Stimulated activated CD8-positive, alpha-beta memory T cell treated with anti-CD3 and anti-CD28 coated beads, Interleukin-7, amount 100 ng/mL, for 48 hours (primary cell): ENCODE results near the gene ZNF592.
"Not testable (repeated sequence)": the region's sequence is repeated elsewhere in the genome, so short reads cannot be mapped to it uniquely, and the experiment has no call there.

Source experiments
- DNase-seq, 2 donors: peaks; one replicate each; pipeline ENCODE4 v3.0.0-alpha.2; 2020; ENCODE audit warnings: low read depth in 1 of 2; ENCODE audit errors: extremely low read depth in 1 of 2

ZNF592 gene

GRCh38 chr15:84747416-84748273, 747 bp upstream of the ZNF592 start:
- DNase-seq, result peak; percentile 57 to 69

DNA sequence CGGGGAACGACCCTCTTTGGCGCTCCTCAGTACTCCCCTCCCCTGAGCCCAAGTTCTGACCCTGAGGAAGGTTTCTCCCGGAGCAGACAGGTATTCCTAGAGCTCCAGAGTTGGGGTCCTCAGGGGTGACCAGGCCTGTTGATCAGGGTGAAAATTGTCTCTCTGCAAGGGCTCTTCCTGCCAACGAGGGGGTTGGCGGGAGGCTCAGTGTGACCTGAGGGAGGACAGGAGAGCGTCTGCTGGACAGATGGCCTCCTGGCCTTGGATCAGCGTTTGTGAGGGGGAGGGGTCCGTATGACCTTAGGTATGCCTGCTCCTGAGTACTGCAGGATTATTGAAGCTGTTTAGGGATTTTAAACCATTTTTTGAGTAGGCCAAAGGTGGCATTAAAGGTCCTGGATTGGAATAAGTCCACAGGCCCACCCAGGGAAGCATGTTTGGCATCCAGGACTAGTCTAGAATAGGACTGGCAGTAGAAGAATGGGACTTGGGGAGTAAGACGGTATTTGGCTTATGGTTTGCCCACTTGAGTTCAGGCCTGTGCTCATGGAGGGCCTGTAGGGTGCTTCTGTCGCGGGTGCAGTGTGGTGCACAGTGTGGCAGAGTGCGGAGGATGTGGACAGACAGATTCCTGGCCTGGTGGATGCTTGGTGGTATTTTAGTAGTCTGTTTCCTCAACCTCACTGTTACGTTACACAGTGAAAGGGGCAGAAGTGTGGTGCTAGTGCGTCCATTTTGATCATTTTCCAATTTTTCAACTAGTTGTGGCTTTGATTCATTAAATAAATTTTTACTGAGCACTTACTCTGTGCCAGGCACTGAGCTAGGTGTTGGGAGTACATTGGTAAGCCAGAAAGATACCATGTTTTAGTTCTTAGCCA, 959 bp downstream of the ZNF592 start:
- DNase-seq, result no peak

DNA sequence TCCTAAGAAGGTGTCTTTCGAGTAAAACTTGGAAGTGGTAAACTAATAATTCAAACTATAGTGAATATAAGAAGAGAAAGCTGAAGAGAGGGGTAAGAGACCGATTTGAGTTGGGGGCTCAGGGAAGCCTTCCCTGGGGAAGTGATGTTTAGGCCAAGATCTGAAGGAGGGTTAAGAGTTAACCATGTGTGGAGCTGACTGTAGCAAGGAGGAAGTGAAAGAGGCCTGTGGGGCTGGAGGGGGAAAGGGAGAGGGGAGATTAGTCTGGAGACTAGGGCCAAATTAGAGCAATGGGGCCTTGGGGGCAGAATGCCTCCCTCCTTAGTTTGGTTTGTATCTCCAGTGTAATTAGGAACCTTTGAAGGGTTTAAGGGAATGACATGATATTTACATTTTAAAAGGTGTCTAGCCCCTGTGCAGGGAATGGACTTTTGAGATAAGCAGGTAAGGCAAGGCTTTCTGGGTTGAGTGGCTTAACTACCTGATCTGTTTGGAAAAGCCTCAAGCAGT, 2.2 kb downstream of the ZNF592 start:
- no peak for DNase-seq

DNA sequence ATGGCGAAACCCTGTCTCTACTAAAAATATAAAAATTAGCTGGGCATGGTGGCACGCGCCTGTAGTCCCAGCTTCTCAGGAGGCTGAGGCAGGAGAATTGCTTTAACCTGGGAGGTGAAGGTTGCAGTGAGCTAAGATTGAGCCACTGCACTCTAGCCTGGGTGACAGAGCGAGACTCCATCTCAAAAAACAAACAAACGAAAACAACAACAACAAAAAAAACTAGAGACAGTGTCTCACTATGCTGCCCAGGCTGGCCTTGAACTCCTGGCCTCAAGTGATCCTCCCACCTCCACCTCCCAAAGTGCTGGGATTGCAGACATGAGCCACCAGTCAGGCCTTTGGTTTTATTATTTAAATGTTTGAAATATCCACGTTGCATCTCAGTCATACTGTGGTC, 3.3 kb downstream of the ZNF592 start:
- DNase-seq, result not testable (repeated sequence)

DNA sequence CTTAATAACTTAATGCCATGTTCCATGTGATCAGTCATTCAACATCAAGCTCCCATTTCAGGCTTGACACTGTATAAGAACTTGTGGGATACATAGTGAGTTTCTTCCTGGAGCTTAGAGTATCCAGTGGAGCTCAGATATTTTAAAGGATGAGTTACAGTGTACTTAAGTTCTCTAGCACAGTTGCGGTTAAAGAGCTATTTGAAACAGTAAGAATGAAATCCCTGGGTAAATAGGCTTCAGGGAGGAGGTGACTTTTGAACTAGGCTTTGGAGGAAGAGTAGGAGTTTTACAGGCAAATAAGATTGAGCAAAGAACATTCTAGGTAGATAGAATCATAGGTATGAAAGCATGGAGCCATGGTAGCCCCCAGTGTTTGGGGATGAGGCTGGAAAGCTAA, 3.8 kb downstream of the ZNF592 start:
- no peak for DNase-seq

DNA sequence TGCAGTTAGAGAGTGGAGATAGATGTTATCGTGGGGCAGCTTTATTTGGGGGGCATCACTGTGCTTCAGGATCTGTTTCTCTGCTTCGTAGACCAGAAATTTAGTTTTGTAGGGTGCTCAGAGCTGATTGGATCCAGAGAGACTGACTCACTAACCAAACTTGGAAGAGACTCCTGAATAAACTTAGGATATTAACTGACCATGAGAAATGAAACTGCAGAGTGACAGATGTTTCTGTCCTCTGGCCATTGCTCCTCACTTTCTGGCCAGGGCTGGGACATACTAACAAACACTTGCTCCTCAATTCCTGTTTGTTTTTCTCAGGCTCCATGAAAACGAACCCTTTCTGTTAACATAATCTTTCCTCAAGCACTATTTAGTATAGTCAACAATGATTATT, 4.3 kb downstream of the ZNF592 start:
- no peak for DNase-seq

DNA sequence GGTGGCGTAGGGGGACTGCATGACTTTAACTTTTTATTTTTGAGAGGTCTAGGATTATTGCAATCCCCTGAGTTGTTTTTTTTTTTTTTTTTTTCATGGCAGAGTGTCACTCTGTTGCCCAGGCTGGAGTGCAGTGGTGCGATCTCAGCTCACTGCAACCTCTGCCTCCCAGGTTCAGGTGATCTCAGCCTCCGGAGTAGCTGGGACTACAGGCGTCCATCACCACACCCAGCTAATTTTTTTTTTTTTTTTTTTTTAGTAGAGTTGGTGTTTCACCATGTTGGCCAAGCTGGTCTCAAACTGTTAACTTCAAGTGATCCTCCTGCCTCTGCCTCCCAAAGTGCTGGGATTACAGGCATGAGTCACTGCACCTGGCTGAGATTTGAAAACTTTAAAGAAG, 6.5 kb downstream of the ZNF592 start:
- not testable (repeated sequence) for DNase-seq

- no peak for DNase-seq
Observed at GRCh38 chr15:84755736-84756527, 7.5 kb downstream of the ZNF592 start.

DNA sequence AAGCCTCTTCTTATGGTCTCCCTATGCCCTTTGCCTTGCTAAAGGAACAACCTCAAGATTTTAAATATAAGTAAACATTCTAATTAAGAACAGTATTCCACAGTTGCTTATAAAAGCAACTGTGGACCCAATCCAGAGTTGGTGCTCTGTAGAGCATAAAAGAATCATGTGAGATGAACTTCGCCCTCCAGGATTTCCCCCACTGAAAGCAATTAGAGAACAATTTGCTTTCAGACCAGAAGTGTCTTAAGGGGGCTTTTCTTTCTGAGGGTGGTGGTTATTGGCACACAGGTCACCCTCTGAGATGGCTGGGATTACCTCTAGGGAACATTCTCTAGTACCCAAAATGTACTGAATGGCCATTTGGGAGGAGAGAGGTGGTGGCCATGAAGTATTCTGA, 10.6 kb downstream of the ZNF592 start:
- no peak for DNase-seq

GRCh38 chr15:84760219-84760618, 11.8 kb downstream of the ZNF592 start:
- no peak for DNase-seq

- DNase-seq, result no peak
Observed at GRCh38 chr15:84761607-84762131, 13.3 kb downstream of the ZNF592 start.

- DNase-seq, result no peak
Observed at GRCh38 chr15:84762840-84763572, 14.6 kb downstream of the ZNF592 start.

DNA sequence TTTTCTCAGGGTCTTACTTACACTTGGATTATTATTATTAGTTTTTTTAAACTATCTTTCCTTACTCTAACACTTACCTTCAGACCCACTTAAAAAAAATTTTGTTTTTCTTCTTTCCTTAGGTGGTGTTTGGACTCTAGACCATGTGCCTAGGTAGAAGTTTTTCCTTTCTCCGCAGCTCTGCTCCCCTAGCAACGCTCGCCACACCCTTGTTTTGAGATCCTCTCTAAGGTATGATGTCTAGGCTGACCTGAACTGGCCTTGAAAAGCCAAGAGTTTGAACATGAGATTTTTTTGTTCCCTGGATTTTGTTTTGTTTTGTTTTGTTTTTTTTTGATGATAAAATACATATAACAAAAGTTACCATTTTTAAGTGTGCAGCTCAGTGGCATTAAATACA, 16.2 kb downstream of the ZNF592 start:
- DNase-seq, result no peak

DNA sequence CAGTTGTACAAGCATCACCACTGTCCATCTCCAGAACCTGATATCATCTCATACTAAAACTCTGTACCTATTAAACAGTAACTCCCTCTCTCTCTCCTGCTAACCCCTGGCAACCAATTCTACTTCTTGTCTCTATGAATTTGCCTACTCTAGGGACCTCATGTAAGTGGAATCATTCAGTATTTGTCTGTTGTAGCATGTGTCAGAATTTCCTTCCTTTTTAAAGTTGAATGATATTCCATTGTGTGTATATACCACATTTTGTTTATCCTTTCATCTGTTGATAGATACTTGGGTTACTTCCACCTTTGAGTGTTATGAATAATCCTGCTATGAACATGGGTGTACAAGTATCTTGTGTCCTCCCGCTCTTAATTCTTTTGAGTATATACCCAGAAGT, 16.6 kb downstream of the ZNF592 start:
- DNase-seq, result no peak

- no peak for DNase-seq
Observed at GRCh38 chr15:84765675-84766074, 17.3 kb downstream of the ZNF592 start.

GRCh38 chr15:84766461-84767035, 18.2 kb downstream of the ZNF592 start:
- no peak for DNase-seq

GRCh38 chr15:84772031-84772430, 23.6 kb downstream of the ZNF592 start:
- DNase-seq, result no peak

DNA sequence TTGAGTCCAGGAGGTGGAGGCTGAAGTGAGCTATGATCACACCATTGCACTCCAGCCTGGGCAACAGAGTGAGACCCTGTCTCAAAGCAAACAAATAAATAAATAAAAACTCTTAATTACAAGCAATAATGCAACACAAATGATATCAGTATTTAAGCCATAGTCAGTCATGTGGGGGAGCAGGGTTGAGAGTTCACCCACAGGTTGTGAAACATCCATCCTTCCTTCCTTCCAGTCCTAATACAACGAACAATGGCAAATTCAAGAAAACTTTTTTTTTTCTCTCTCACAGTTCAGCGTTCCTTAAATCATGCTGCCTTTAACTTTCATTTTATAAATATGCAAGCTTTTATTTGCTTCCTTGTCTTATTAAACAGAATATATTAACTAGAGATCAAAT, 24.1 kb downstream of the ZNF592 start:
- no peak for DNase-seq

GRCh38 chr15:84773716-84774115, 25.3 kb downstream of the ZNF592 start:
- DNase-seq, result no peak
